GM19328 (cell line): Measurements from ENCODE around the gene MCM9.

ENCODE experiments used
- ATAC-seq: cut with Tn5 transposase; IDR thresholded peaks from one replicate; pipeline ENCODE4 v1.9.1; 2021; ENCODE audit warnings: mild to moderate bottlenecking, moderate library complexity; ENCODE audit not compliant: unreplicated experiment

Gene MCM9

DNA sequence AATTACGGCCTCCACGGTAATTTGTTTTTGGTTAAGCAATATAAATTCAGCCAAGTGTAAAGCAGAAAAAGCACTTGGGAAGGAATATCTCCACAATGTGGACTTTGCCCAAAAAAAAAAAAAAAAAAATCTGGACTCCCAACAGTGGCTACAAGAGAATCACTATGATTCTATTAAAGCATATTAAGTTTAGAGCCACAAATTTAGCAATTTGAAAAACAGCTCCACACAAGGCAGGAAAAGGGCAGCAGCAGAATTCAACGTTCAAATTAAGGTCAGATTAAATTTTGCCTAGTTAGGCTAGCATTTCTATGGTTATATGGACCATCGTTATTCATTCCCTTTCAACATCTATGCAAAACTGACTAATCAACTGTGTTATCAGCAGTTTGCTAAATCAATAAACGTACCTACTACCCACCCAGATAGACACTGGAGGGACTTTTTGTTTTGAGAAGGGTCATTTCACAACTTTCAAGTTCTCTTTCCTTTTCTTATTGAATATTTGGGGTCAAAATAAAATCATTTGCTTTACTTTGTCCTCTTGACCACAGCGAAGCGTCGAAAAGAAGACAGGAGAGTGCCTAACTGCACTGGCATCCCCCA lies 1.0 kb downstream of the MCM9 start:
- ATAC-seq, result no peak

DNA sequence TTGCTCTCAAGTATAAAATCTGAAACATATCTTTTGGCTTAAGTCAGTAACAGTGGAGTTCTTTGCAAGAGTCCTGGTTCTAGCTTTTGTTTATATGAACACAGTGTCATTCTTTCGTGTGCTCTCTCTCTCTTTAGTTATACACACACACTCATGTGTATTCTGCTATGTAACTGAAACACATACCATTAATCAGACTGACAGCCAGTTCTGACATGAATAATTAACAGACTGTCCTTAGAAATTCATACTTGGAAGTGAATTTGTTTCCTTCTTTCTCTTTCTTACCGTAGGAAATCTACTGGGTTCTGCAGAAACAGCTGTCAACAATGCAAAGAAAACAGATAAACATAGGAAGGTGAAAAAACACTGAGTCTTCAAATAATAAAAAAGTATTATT lies 2.5 kb downstream of the MCM9 start:
- no peak for ATAC-seq

DNA sequence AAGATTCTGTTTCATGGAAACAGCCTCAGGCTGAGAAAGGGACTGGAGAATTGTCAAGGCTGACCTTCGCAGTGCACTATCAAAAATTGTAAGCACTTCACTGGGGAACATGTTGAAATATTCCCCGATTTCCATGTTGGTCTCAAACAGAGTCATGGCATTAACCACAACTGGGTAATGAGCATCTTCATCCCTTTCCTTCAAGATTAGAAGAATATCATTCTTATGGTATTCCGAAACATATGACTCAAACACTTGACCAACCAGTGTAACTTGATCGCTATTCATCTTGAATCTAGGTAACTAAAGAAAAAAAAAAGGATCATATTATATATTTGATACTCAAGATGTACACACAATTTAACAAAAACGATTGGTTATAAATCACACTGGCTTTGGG lies 3.5 kb downstream of the MCM9 start:
- ATAC-seq, result no peak

DNA sequence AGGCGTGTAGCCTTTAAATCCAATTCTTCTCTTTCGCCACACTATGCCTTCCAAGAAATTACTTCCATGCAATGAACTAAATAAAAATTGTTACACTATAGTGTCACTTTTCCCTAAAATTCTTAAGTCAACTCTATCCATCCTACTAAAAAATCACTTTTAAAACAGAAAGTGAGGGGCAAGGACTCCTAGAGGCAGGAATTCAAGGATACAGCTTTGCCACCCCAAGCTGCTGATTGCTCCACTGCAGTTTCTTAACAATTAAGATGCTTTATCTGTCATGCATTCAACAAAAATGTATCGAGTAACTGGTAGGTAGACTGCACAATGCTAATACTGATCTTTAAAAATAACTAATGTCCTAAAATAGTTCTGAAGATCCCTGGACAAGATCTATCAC lies 4.3 kb downstream of the MCM9 start:
- ATAC-seq, result no peak

DNA sequence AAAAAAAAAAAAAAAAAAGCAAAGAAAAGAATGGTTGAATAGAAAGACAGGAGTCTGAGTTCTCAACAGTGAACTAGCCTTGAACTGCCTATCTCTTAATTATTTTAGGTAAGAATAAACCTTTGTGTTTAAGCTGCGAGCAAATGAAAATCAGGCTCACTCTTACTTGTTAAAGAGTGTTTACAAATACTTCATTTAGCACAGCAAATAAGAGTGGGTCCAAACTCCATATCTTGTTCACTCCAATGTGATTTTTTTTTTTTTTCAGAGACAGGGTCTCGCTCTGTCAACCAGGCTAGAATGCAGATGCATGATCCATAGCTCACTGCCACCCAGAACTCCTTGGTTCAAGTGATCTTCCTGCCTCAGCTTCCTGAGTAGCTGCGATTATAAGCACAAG lies 11.9 kb downstream of the MCM9 start:
- ATAC-seq, result no peak

DNA sequence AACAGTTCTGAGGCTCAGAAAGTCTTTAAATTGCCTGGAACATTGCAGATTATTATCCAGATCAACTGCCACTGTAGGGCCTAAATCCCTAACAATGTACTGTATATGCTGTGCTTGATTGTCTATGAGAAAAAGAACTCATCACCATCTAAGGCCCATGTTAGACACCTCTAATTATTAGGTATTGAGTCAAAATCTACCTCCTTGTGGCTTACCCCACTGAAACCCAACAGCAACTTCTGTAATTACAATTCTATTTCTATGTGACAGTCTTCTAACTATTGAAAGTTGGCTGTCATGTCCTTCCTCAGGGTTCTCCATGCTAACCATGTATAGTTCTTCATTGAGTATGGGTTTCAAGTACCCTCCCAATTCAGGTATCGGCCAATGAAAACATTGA lies 13.9 kb downstream of the MCM9 start:
- ATAC-seq, result no peak

DNA sequence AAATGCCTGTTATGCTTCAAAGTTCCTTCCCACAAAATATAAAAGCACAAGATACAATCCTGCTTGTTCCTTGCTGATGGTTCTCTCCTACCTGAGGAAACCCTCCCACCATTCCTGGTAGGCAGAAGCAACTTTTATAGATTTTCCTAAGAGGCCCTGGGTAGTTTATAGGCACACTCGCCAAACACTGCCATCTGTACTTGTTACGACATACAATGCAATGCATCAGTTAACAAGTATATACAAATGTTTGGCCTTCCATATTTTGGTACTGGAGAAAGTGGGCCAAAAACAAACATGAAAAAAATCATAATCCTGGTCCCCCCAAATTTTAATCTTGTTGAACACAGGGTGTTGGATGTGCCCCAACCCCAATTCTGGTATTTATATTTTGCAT lies 16.6 kb downstream of the MCM9 start:
- no peak for ATAC-seq

DNA sequence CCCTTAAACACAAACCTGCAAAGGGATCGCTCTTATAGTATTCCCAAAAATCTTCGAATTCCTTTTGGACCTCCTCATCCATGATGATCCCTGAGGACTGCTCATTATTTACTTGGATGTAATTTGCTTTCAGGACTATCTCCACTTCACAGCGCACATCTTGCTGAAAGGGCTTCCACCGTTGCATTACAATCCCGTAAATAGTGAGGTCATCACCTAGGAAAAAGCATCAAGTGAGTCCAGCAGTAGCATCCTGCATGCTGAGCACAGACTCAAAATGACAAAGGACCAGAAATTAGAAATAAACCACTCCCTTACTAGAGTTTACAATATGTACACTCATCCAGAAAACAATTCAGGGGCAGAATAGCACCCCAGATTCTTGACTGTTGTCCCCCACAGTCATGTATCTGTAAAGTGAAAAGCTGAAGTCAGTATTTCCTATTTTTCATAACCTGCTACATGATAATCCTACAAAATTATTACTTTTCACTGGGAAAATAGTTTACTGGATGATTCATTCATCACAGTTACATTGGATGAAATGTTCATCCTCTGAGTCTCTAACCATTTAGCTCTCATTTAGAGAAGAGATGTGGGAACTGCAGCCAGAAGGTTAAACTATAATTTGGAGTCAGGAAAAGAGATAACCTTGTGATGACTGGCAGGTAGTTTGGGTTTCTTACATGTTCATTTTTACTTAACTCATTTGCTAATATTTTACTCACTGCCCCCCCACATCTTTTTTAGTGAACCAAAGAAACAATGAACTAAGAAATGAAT lies 17.2 kb downstream of the MCM9 start:
- no peak for ATAC-seq

DNA sequence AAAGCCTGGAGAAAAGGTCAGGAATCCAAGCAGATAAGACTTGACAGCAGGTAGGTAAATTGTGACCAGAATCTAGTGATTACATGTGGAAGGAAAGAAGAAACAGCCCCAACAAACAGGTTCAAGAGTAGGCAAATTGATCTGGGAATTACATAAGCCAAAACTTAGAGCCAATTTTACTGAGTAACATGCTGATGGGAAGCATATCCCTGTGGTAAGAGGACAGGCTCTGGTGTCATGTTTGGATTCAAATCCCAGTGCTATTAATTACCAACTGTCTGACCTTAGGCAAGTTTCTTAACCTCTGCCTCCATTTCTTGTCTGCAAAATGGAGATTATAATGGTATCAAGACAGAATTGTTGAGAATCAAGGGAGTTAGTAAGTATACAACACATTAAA lies 20.4 kb downstream of the MCM9 start:
- no peak for ATAC-seq

DNA sequence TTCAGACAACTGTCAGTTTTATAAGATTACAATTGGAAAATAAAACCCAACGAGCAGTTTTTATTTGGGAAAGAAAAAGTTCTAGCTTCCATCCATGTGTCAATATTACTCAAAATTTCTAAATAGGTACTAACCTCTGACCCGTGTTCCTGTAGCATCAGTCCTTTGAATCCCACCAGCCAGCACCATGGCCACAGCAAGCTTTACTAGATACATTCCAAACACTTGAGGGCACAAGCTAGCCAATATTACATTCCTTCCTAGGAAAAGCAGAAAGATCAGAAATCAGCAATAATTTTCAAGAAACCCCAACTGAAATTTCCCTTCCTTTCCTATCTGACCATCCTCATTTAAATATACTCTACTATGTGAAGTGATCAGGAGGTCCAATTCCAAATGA lies 21.8 kb downstream of the MCM9 start:
- ATAC-seq, result no peak

DNA sequence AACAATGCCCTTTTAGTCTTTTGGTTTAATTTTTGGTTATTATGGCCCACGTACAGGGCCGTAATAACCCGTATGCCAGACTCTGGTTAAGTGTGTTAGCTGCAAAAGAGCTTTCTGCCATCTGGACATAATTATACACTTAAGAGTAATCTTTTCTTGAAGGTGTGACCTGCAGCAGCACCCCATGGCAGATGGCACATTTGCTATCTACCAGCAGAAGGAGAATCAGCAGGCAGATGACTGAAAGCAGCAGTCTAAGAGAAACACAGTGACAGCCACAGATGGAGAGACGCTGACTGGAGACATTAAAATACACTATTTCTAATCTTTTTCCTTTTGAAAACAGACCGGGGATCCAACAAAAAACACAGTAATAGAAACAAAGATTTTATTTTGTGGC lies 22.3 kb downstream of the MCM9 start:
- ATAC-seq, result no peak

DNA sequence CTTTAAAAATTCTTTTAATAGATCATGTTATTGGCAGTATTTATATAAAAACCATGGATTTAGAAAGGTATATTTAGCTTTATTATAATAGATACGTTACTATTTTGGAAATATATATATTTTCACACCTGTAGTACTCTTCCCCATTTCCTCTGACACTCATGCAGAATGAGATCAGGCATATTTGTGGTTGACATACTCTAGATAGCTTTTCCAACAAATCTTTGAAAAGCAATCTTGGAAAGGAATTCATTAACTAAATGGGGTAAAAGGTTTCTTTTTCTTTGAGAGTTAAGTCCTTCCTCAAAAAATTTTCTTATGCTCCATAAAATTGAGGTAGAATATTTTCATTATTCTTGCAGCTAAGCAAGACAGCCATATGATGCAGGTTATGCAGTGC lies 26.5 kb downstream of the MCM9 start:
- ATAC-seq, result no peak

DNA sequence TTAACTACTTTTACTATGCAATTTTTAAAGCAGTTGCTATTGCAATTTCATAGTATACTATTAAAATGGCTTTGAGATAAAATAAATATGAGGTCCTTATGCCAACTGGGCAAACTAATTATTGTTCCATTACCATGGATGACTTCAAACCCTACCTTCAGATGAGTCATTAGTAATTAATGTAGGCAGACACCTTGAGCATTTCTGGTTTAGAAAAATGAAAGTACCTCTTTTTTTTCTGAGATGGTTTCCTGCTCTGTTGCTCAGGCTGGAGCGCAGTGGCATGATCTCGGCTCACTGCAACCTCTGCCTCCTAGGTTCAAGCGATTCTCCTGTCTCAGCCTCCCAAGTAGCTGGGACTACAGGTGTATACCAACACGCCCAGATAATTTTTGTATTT lies 29.1 kb downstream of the MCM9 start:
- ATAC-seq, result no peak

DNA sequence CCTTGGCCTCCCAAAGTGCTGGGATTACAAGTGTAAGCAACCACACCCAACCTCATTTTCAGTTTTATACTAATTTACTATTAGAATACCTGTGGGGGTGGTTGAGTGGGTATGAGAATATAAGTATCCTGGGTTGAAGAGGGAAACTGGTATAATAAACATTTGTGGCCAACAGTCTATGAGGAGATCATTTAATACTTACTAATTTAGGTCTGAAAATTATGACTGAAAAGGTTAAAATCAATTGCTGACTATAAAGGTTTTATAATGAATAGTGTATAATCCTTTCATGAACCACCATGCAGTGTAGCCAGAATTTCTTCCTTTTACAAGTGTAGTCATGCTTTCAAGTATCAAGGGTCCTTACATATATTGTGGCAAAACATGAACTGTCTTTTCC lies 29.9 kb downstream of the MCM9 start:
- ATAC-seq, result no peak

DNA sequence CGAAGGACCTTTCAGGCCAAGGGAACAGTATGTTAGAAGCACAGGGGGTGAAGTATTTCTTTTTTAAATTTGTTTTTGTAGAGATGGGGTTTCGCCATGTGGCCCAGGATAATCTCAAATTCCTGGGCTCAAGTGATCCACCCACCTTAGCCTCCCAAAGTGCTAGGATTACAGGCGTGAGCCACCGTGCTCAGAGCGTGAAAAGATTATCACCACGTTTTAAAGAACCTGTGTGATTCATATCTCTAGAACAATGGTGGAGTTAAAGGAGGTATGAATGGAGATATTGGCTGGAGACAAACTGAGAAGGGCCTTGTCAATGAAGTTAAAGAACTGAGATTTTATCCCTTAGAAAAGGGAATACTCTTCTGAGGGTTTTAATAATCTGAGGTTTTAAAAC lies 31.3 kb downstream of the MCM9 start:
- ATAC-seq, result no peak

DNA sequence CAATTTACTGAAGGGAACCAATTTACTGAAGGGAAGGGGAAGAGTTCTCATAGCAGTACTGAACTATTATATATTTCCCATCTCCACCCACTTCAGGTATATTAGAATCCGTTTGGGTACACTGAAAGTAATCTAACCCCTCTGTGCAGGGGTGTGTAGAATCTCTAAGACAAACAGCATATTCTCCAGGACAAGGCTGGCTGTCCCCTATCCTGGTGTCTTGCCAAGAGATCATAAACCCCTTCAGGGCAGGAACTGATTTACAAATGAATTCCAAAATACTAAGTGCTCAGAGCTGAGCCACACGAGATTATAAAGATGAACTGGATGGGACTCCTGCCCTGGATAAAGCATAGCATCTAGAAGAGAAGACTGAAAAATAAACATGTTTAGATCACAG lies 31.8 kb downstream of the MCM9 start:
- ATAC-seq, result no peak

DNA sequence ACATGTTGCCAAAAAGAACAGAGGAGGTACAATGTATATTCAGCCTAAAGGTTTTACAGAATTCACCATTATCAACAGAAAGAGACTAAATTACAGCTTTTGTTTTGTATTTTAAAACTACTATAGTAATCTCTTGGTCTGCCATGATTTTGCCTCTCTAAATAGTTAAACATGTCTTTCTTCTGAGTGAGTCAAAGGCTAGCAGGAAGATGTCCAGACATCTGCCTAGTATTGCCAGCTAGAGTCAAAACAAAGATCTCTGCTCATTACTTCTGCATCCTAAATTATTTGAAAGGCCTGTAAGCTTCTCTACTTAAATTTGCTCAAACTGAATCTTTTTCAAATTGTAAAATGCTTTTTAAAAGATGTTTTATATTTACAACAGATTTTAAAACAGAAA lies 32.2 kb downstream of the MCM9 start:
- no peak for ATAC-seq

DNA sequence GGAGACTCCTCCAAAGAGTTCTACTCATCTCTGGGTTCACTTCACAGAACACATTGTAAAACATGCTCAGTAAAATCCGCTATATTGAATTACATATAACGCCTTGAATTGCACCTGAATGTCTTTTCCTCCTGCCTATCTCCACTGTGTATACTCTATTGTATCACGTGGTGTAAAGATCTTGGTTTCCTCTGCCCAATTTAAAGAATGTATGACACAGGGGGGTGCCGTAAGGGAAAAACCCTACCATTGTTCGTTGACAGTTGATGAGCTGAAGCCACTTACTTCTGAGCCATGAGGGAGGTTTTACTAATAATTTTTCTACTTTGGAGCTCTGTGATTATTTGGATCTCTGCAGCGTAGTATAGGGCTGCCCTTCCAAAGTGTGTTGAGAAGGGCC lies 35.0 kb downstream of the MCM9 start:
- no peak for ATAC-seq

DNA sequence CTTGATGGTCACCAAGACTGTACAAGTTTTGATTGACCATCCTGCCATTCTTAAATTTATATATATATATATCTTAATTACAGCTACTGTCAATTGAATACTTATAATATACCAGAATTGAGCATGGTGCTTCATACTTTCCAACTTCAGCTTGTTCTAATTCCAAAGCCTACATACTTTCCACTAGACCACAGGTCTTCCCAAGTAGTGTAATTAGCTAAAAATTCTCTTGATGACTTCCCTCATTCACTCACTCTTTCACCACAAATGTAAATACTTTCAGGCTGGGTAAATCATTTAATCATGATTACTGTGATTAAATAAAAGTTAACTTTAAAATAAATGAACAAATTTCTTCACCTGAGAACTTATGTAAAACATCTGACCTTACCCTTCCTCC lies 37.6 kb downstream of the MCM9 start:
- no peak for ATAC-seq

DNA sequence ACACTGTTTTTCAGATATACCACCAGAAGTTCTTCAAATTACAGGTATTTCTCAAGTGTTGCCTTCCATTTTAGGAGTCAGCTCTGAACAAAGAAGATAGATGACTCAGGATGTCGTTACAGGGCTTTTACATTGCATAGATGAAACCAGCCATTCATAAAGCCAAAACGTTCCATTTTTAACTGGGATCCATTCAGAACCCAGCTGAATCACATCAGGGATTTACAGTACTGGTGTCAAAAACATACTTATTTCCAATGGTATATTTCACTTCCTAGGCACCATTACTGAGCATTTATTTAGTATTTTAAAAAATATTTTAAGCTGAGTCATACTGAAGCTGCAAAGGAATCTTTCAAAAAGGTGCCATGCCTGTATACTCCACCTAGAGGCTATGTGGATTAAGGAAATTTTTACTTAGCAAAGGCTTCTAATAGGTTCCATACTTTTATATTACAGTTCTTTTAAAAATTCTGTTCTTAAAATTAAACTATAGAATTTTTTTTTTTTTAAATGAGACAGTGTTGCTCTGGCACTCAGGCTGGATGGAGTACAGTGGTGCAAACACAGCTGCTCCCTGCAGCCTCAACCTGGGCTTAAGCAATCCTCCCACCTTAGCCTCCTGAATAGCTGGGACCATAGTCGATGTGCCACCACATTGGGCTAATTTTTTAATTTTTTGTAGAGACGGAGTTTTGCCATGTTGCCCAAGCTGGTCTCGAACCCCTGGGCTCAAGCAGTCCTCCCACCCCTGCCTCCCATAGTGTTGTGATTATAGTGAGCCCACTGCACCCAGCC lies 38.4 kb downstream of the MCM9 start:
- ATAC-seq, result no peak

DNA sequence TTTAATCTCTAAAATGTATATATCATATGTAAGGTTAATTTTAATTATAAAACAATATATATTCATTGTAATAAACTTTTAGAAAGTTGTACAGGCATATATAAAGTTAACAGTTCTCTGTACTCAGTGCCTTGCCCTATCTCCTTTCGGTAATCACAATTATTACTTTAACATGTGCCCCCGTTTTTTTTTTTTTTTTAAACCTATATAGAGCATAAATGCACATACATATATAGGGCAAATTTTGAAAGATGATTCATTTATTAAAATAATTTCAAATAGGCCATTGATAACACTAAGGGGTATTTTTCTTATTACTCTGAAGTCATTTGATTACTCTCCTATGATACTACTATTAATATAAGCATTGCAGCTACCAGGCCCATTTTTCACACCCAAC lies 39.1 kb downstream of the MCM9 start:
- ATAC-seq, result no peak

DNA sequence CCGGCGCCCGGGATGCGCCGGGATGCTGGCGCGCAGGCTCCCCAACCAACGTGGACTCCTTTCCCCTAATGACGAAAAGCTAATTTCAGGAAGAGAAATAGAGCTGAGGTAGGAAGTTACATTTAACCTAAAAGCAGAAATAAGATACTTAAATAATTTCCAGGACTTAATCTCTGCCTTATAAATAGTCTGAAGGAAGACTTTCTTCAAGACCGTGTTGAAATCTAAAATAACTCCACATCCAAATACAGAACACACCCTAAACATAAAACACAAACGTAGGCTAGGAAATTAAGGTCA lies 39.7 kb downstream of the MCM9 start:
- ATAC-seq, result no peak
